Transverse colon (tissue), 4 donors: ENCODE results near the gene SLC22A15.
A peak's percentile ranks its signal among the peaks of the same experiment; 100 is the strongest.

Source experiments
- CTCF ChIP-seq, 5 experiments: fragments of 200-600 bp in 3 of 5; fragments of 450-650 bp in 2 of 5; sonication (generic) in 3 of 5; IDR thresholded peaks; 1 replicate in 2 of 5; 2 replicates in 3 of 5; pipeline ENCODE4 v1.5.1; 2016 to 2017; ENCODE audit warnings: antibody characterized with exemption in 5 of 5, inconsistent platforms in 3 of 5, mild to moderate bottlenecking in 2 of 5, moderate library complexity in 1 of 5
- EP300 ChIP-seq: sonication (generic); formaldehyde crosslinking; IDR thresholded peaks from one replicate; pipeline ENCODE4 v1.6.1; 2017; ENCODE audit warnings: antibody characterized with exemption, low read depth
- POLR2A ChIP-seq: fragments of 450-650 bp; IDR thresholded peaks from one replicate; pipeline ENCODE4 v1.6.1; 2016; ENCODE audit warnings: antibody characterized with exemption, mild to moderate bottlenecking, moderate library complexity
- POLR2AphosphoS5 ChIP-seq, 3 donors: sonication (generic); formaldehyde crosslinking; IDR thresholded peaks; one replicate each; pipeline ENCODE4 v1.6.1; 2016; ENCODE audit warnings: antibody characterized with exemption in 3 of 3

- TF ChIP-seq CTCF (IDR thresholded peaks at IDR 0.05) (no peak), POLR2A (no peak), EP300 (no peak), POLR2AphosphoS5 (IDR thresholded peaks at IDR 0.05) (peak in 1 of 3 donors; percentile 9)
Measured at GRCh38 chr1:115976062-115976920, at the start of gene SLC22A15.
